ENCODE data around the gene DCLRE1A. TPM values are rescaled to one million over a fixed set of nuclear protein-coding genes. Genes with fewer than 3 reads are reported as not detected.

DCLRE1A gene
- total and polyA plus RNA-seq, 10 of the 15 experiments (the other 5 are each of a cell fraction or from before 2014, with no cell fraction given), result 4.8 to 29.8 (median 14.0) TPM

GRCh38 chr10:113879691-113880090 is 25.8 kb upstream of the DCLRE1A start (continued):
- TF ChIP-seq ZNF687 (IDR thresholded peaks at IDR 0.05) (0 out of 2 replicates have a peak, but pooled peaks have one; percentile 10), MXI1 (IDR thresholded peaks at IDR 0.05; ENCODE audit: low read depth, low read length) (no peak), RCOR1 (conservative IDR thresholded peaks at IDR 0.05; ENCODE audit: low read depth, low read length) (no peak), ASH2L (IDR thresholded peaks at IDR 0.05; ENCODE audit: borderline replicate concordance, low read depth) (no peak), HDAC2 (IDR thresholded peaks at IDR 0.05) (no peak), MEF2A (IDR thresholded peaks at IDR 0.05; ENCODE audit: insufficient read depth, low read depth, low read length) (peak; percentile 96), TCF12 (IDR thresholded peaks at IDR 0.05; ENCODE audit: low read depth, low read length) (no peak), JUNB (IDR thresholded peaks at IDR 0.05) (peak; percentile 82), ZBED1 (IDR thresholded peaks at IDR 0.05; ENCODE audit: borderline replicate concordance) (0 out of 2 replicates have a peak, but pooled peaks have one; percentile 41), CREB1 (IDR thresholded peaks at IDR 0.05; ENCODE audit: low read depth) (peak; percentile 17; the same call in 1 of the 2 replicates), RELB (IDR thresholded peaks at IDR 0.05; ENCODE audit: low read depth) (peak; percentile 87), HDGF (IDR thresholded peaks at IDR 0.05) (no peak), EP300 (IDR thresholded peaks at IDR 0.05; ENCODE audit: borderline replicate concordance in 1 of 2, control insufficient read depth in 1 of 2, low read depth in 2 of 2, low read length in 2 of 2) (peak; percentile 73 to 77; a peak in 2 of 4 replicates), FOXM1 (IDR thresholded peaks at IDR 0.05; ENCODE audit: low read depth, low read length) (peak; percentile 77; the same call in 1 of the 2 replicates), MLLT1 (IDR thresholded peaks at IDR 0.05) (0 out of 2 replicates have a peak, but pooled peaks have one; percentile 38), ATF3 (IDR thresholded peaks at IDR 0.05; ENCODE audit: borderline replicate concordance, extremely low read depth, low read depth, low read length) (no peak), MEF2B (IDR thresholded peaks at IDR 0.05; ENCODE audit: partially characterized antibody, poor library complexity, severe bottlenecking) (peak; percentile 88), HDAC6 (IDR thresholded peaks at IDR 0.05; ENCODE audit: unreplicated experiment) (no peak), RELA (IDR thresholded peaks at IDR 0.05; ENCODE audit: borderline replicate concordance, partially characterized antibody) (peak; percentile 58), ZSCAN29 (IDR thresholded peaks at IDR 0.05) (no peak), ATF7 (IDR thresholded peaks at IDR 0.05; ENCODE audit: low read depth) (peak; percentile 69), NBN (IDR thresholded peaks at IDR 0.05) (peak; percentile 81), NFIC (IDR thresholded peaks at IDR 0.05; ENCODE audit: low read depth, low read length) (peak; percentile 87), MTA2 (IDR thresholded peaks at IDR 0.05; ENCODE audit: low read depth) (peak; percentile 88)

Data from GM12878 (cell line).